Erythroblast (primary cell): ENCODE results near the gene TK1.
"Not testable (repeated sequence)": the region's sequence is repeated elsewhere in the genome, so short reads cannot be mapped to it uniquely, and the experiment has no call there.

Source experiments
- DNase-seq, 2 experiments: peaks; one replicate each; lab custom pipeline; 2025; lab: John Stamatoyannopoulos, UW
- GATA1 ChIP-seq: IDR thresholded peaks from 2 replicates; pipeline ENCODE4 v1.6.1; 2011; ENCODE audit warnings: low read depth, mild to moderate bottlenecking, control low read depth, low read length, moderate library complexity
- POLR2A ChIP-seq: IDR thresholded peaks from 2 replicates; pipeline ENCODE4 v1.6.1; 2011; ENCODE audit warnings: mild to moderate bottlenecking, low read length

The TK1 gene

DNA sequence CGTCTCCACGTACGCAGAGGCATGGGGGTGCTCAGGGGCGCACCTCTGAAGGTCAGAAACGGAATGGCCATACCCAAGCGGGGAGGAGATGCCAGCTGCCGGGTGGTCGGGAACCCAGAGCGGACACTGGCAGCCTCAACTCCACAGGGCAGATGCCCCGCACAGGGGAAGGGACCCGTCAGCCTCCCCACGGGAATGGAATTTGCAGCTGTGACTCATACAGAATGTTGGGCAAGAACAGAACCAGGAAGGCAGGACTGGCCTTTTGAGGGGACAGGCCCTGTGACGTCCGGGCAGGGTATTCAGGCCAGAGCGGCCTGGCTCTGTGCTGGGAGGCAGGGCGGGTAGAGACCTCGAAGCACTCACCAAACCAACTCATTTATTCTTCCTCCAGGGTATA, 7.5 kb downstream of the TK1 start:
- DNase-seq, result no peak
- TF ChIP-seq GATA1 (no peak), POLR2A (no peak)

DNA sequence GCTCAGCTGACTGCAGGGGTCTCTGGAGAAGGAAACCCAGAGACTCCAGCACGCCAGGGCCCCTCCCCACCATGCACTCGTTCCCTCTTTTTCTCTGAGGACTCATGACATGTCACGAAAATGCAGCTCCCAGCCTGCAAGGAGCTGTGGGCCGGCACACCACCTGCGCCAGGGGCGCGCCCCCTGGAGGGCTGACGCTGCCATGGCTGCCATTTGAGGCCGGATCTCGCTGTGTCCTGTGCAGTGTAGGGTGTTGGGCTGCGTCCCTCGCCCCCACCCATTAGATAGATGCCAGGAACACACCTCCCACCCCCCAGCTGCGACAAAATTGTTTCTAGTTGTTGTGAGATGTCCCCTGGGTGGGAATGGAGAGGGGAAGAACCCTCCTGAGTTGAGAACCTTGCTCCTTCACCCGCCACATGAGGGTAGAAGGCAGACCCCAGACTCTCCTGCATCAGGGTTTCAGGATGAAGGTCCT, 10.3 kb downstream of the TK1 start:
- peak; percentile 27 for TF ChIP-seq POLR2A
- no peak for TF ChIP-seq GATA1
- DNase-seq, result peak; percentile 76 to 85

DNA sequence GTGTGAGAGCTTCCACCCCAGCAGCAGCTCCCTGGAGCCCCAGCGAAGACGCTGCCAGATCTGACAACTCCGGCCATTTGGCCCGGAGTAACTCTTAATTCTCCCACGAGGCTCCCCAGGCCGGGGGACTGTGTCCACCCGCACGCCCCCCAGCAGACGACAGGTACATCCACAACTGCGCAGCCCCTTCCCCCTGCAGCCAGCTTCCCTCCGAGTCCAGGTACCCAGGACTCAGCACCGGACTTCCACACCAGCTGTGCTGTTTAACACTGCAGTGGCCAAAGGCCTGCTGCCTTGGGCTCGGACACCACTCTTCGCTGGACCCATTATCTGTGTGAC, 11.2 kb downstream of the TK1 start:
- no peak for DNase-seq
- TF ChIP-seq POLR2A, result no peak
- no peak for TF ChIP-seq GATA1

- no peak for TF ChIP-seq POLR2A
- TF ChIP-seq GATA1, result no peak
- no peak for DNase-seq
These were observed 11.8 kb downstream of the TK1 start for GRCh38 chr17:78174870-78175642.

- no peak for DNase-seq
- no peak for TF ChIP-seq POLR2A
- no peak for TF ChIP-seq GATA1
These were observed 12.4 kb downstream of the TK1 start for GRCh38 chr17:78174346-78174869.

DNA sequence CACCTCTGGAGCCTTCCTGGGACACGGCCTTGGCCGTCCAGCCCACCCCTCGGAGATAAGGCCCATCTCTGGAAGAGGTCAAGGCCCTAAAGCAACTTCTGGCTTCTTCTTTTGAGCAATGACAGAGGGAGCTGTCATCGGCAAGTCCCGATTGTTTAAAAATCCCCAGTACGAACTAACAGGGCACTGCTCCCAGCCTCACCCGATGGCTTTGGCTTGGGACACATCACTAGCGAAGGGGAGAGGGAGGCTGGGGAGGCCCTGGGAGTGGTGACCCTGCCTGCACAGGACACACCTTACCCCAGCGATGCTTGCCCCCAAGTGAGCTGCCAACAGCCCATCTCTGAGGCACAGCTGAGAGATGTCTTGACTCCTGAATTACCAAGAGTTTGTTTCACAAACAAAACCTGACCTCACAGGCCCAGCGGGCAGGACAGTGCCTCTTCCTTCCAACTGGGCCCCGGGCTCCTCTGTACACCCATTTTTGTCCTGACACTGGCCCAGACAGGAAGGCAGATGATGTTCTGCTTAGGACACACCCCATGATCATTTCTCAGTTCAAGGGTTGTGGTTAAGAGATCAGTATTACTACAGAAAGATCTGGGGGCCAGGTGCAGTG, 13.6 kb downstream of the TK1 start:
- no peak for TF ChIP-seq GATA1
- peak; percentile 20 for TF ChIP-seq POLR2A
- DNase-seq, result no peak

DNA sequence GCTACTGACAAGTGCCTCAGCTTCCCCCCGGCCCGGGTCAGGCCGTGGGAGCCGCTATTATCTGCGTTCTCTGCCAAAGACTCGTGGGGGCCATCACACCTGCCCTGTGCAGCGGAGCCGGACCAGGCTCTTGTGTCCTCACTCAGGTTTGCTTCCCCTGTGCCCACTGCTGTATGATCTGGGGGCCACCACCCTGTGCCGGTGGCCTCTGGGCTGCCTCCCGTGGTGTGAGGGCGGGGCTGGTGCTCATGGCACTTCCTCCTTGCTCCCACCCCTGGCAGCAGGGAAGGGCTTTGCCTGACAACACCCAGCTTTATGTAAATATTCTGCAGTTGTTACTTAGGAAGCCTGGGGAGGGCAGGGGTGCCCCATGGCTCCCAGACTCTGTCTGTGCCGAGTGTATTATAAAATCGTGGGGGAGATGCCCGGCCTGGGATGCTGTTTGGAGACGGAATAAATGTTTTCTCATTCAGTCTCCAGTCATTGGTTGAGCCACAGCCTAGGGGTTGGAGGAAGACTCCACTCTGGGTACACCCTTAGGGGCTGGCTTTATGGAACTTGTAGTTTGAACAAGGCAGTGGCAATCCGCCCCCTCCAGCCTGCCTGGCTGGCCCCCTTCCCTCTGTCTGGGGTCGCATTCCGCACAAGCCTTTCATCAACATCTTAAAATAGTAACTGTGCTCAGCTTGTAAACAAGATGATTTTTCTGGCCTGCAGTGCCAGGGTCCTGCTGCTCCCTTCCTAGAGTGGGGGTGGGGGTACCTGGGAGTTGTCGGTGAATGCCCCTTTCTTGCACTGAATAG, 14.4 kb downstream of the TK1 start:
- DNase-seq, result peak in 1 of 2 experiments; percentile 29
- TF ChIP-seq GATA1 (no peak), POLR2A (peak; percentile 36)

GRCh38 chr17:78171591-78172248, 15.1 kb downstream of the TK1 start:
- DNase-seq, result not testable (repeated sequence)

DNA sequence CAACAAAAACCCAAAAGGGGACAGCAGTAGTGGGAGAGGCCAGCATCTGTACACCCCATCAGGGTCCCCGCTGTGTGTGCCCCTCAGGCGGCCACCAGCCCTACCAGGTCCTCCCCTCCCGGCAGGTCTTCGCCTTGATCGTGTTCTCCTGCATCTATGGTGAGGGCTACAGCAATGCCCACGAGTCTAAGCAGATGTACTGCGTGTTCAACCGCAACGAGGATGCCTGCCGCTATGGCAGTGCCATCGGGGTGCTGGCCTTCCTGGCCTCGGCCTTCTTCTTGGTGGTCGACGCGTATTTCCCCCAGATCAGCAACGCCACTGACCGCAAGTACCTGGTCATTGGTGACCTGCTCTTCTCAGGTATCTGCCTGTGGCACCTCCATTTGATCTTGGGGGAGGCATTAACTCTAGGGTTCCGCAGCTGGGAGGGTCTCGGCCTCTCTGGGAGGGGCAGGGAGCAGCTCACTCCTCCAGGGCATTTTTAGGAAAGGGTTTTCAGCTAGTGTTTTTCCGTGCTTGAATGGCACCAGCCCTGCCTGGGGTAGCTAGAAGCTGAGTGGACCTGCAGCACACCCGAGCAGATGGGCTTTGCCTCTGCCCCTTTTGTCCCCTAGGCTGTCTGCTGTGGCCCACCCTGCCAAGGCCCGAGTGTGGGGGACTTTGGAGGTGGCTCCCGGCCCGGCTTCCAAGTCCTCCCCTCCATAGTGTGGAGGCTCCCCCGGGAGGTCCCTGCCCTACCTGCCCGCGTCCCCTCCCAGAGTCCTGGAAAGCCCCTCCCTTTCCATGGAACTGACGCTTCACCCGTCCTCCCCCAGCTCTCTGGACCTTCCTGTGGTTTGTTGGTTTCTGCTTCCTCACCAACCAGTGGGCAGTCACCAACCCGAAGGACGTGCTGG, 15.9 kb downstream of the TK1 start:
- DNase-seq, result no peak
- TF ChIP-seq GATA1, result no peak
- no peak for TF ChIP-seq POLR2A

GRCh38 chr17:78168903-78169793, 17.7 kb downstream of the TK1 start:
- DNase-seq, result peak in 1 of 2 experiments; percentile 61
- TF ChIP-seq POLR2A (no peak), GATA1 (no peak)

GRCh38 chr17:78168242-78168902, 18.5 kb downstream of the TK1 start, which contains the start of gene SYNGR2:
TSS of gene SYNGR2 (plus strand) at chr17:78168581. CDS start at chr17:78168617, 36 bp downstream.
- peak; percentile 89 to 93 for DNase-seq
- no peak for TF ChIP-seq GATA1
- TF ChIP-seq POLR2A, result peak; percentile 70
